H1 (cell line): ENCODE measurements around the gene PTPRG. TPM values are rescaled to one million over a fixed set of nuclear protein-coding genes. Genes with fewer than 3 reads are reported as not detected.

Source experiments
- CTCF ChIA-PET: fragments of 300-600 bp; sonication (Branson Sonifier 250); formaldehyde crosslinking; loops from one replicate; lab custom pipeline; 2021; ENCODE audit not compliant: partially characterized antibody; lab: Charles Lee
- POLR2A ChIA-PET: fragments of 300-600 bp; sonication (Branson Sonifier 250); formaldehyde crosslinking; loops from one replicate; lab custom pipeline; 2021; ENCODE audit warnings: inconsistent platforms; ENCODE audit not compliant: partially characterized antibody; lab: Charles Lee
- DNase-seq, 2 experiments: peaks; one replicate each; pipeline versions ENCODE4 v3.0.0 to v3.0.0-alpha.2; 2010 to 2022; ENCODE audit warnings: low spot score in 2 of 2, low read depth in 1 of 2, mixed read lengths in 1 of 2
- FAIRE-seq: peaks from 2 replicates; lab custom pipeline; 2011; peaks lifted over from hg19 to GRCh38; lab: Jason Lieb, UNC
- H2AFZ ChIP-seq: 2 replicates; pipeline ENCODE4 v1.8.1; 2012; ENCODE audit warnings: low read length, inconsistent platforms
- H2AK5ac ChIP-seq: 2 replicates; pipeline ENCODE4 v1.6.1; 2013; ENCODE audit warnings: low read depth, low read length
- H2BK120ac ChIP-seq: replicated peaks from 2 replicates; pipeline ENCODE3; 2013; ENCODE audit warnings: low read depth, low read length, inconsistent platforms
- H2BK12ac ChIP-seq: 2 replicates; pipeline ENCODE4 v1.6.1; 2013; ENCODE audit warnings: low read depth, low read length
- H2BK15ac ChIP-seq: 2 replicates; pipeline ENCODE4 v1.6.1; 2013; ENCODE audit warnings: low read length
- H2BK20ac ChIP-seq: 2 replicates; pipeline ENCODE4 v1.6.1; 2013; ENCODE audit warnings: low read length
- H2BK5ac ChIP-seq: 2 replicates; pipeline ENCODE4 v1.6.1; 2013; ENCODE audit warnings: low read depth, low read length
- H3K14ac ChIP-seq: 2 replicates; pipeline ENCODE4 v1.6.1; 2013; ENCODE audit warnings: inconsistent platforms; ENCODE audit not compliant: insufficient read length
- H3K18ac ChIP-seq: 2 replicates; pipeline ENCODE4 v1.6.1; 2013; ENCODE audit warnings: low read length; ENCODE audit errors: extremely low read depth
- H3K23ac ChIP-seq: 2 replicates; pipeline ENCODE4 v1.6.1; 2013; ENCODE audit warnings: inconsistent platforms; ENCODE audit not compliant: insufficient read length
- H3K23me2 ChIP-seq: 2 replicates; pipeline ENCODE4 v1.6.1; 2013; ENCODE audit warnings: low read depth, low read length
- H3K27ac ChIP-seq: 2 replicates; pipeline ENCODE4 v1.6.1; 2011; ENCODE audit warnings: low read depth, low read length, inconsistent platforms
- H3K27me3 ChIP-seq, 4 experiments: replicated peaks in 1 of 4; 1 replicate in 1 of 4; 2 replicates in 3 of 4; pipeline versions ENCODE4 v1.6.1 to v1.8.1; 2011 to 2013; ENCODE audit warnings: low read length in 3 of 4, mild to moderate bottlenecking in 3 of 4, inconsistent platforms in 2 of 4, mixed read lengths in 2 of 4, moderate library complexity in 1 of 4; ENCODE audit not compliant: control insufficient read depth in 3 of 4, insufficient read depth in 3 of 4; ENCODE audit errors: extremely low read depth in 1 of 4
- H3K36me3 ChIP-seq, 4 experiments: 2 replicates each; pipeline versions ENCODE4 v1.6.1 to v1.8.1; 2011 to 2013; ENCODE audit warnings: mild to moderate bottlenecking in 4 of 4, low read length in 3 of 4, moderate library complexity in 2 of 4, control low read depth in 1 of 4, inconsistent platforms in 1 of 4; ENCODE audit not compliant: insufficient read depth in 4 of 4, control insufficient read depth in 2 of 4
- H3K4ac ChIP-seq: replicated peaks from 2 replicates; pipeline ENCODE3; 2013; ENCODE audit warnings: low read length, low read depth, mixed read lengths, inconsistent platforms; ENCODE audit not compliant: insufficient read length
- H3K4me1 ChIP-seq, 4 experiments: replicated peaks in 1 of 4; 1 replicate in 1 of 4; 2 replicates in 3 of 4; pipeline versions ENCODE4 v1.6.1 to v1.8.1; 2011 to 2013; ENCODE audit warnings: low read length in 3 of 4, inconsistent platforms in 2 of 4, mixed read lengths in 1 of 4; ENCODE audit not compliant: insufficient read depth in 4 of 4, control insufficient read depth in 3 of 4
- H3K4me2 ChIP-seq, 2 experiments: 2 replicates each; pipeline versions ENCODE4 v1.6.1 to v1.8.1; 2011 to 2013; ENCODE audit warnings: low read depth in 2 of 2, low read length in 2 of 2, control low read depth in 1 of 2, inconsistent platforms in 1 of 2, mild to moderate bottlenecking in 1 of 2; ENCODE audit not compliant: insufficient read depth in 1 of 2
- H3K4me3 ChIP-seq, 4 experiments: fragments of 200-600, 300-600 bp in 1 of 4; sonication (generic), shearing (Covaris generic), sonication (Bioruptor Twin) in 1 of 4; 2 replicates each; pipeline versions ENCODE4 v1.5.1 to v1.8.1; 2011 to 2016; ENCODE audit warnings: low read length in 4 of 4, low read depth in 3 of 4, control low read depth in 2 of 4, inconsistent platforms in 2 of 4, mild to moderate bottlenecking in 2 of 4, mixed read lengths in 1 of 4, moderate library complexity in 1 of 4; ENCODE audit not compliant: insufficient read depth in 2 of 4; ENCODE audit errors: extremely low read depth in 1 of 4
- H3K56ac ChIP-seq: replicated peaks from 2 replicates; pipeline ENCODE3; 2013; ENCODE audit warnings: low read depth, mild to moderate bottlenecking, mixed read lengths, low read length, inconsistent platforms; ENCODE audit not compliant: insufficient read length
- H3K79me1 ChIP-seq: 2 replicates; pipeline ENCODE4 v1.6.1; 2013; ENCODE audit warnings: low read depth, low read length, control low read depth
- H3K79me2 ChIP-seq, 2 experiments: 2 replicates each; pipeline versions ENCODE4 v1.6.1 to v1.8.1; 2012 to 2013; ENCODE audit warnings: low read length in 2 of 2, mild to moderate bottlenecking in 2 of 2, inconsistent platforms in 1 of 2; ENCODE audit not compliant: insufficient read depth in 2 of 2, control insufficient read depth in 1 of 2
- H3K9ac ChIP-seq, 4 experiments: replicated peaks in 1 of 4; 1 replicate in 1 of 4; 2 replicates in 3 of 4; pipeline versions ENCODE4 v1.6.1 to v1.8.1; 2011 to 2013; ENCODE audit warnings: low read depth in 3 of 4, low read length in 3 of 4, control low read depth in 2 of 4, mild to moderate bottlenecking in 2 of 4, moderate library complexity in 2 of 4, inconsistent platforms in 1 of 4; ENCODE audit errors: extremely low read depth in 1 of 4
- H3K9me3 ChIP-seq, 2 experiments: 2 replicates each; pipeline versions ENCODE4 v1.6.1 to v1.8.1; 2012 to 2013; ENCODE audit warnings: mild to moderate bottlenecking in 2 of 2, moderate library complexity in 2 of 2, control low read depth in 1 of 2, inconsistent platforms in 1 of 2, low read depth in 1 of 2, low read length in 1 of 2, mixed read lengths in 1 of 2; ENCODE audit not compliant: insufficient read depth in 2 of 2
- H4K20me1 ChIP-seq, 2 experiments: replicated peaks in 1 of 2; 2 replicates each; pipeline versions ENCODE3 to v1.8.1; 2011 to 2013; ENCODE audit warnings: inconsistent platforms in 2 of 2, low read length in 2 of 2, mild to moderate bottlenecking in 1 of 2; ENCODE audit not compliant: insufficient read depth in 2 of 2, control insufficient read depth in 1 of 2
- H4K5ac ChIP-seq: 2 replicates; pipeline ENCODE4 v1.6.1; 2013; ENCODE audit warnings: low read length, low read depth, mixed read lengths, inconsistent platforms; ENCODE audit not compliant: insufficient read length
- H4K8ac ChIP-seq: 2 replicates; pipeline ENCODE4 v1.8.0; 2013; ENCODE audit warnings: mild to moderate bottlenecking, moderate library complexity, low read length, inconsistent platforms; ENCODE audit not compliant: insufficient read depth; ENCODE audit errors: extremely low read depth
- H4K91ac ChIP-seq: replicated peaks from 2 replicates; pipeline ENCODE3; 2013; ENCODE audit warnings: low read length, mixed read lengths, inconsistent platforms; ENCODE audit not compliant: insufficient read length
- ASH2L ChIP-seq: fragments of 200-600, 300-600 bp; sonication (generic); IDR thresholded peaks from one replicate; pipeline ENCODE4 v1.7.1; 2017; ENCODE audit warnings: low read length
- BACH1 ChIP-seq: IDR thresholded peaks from 2 replicates; pipeline ENCODE4 v1.6.1; 2012; ENCODE audit warnings: low read length, improper control_type of control experiment
- BCL11A ChIP-seq, 2 experiments: IDR thresholded peaks; one replicate each; pipeline ENCODE4 v1.6.1; 2011; ENCODE audit warnings: low read depth in 2 of 2, low read length in 2 of 2, mild to moderate bottlenecking in 2 of 2
- CBX5 ChIP-seq: fragments of 300-800, 300-1000 bp; sonication (generic); IDR thresholded peaks from 2 replicates; pipeline ENCODE4 v1.7.1; 2016; ENCODE audit warnings: antibody characterized with exemption, low read length, low read depth
- CHD2 ChIP-seq: IDR thresholded peaks from 2 replicates; pipeline ENCODE4 v1.6.1; 2012; ENCODE audit warnings: low read length, improper control_type of control experiment
- KDM1A ChIP-seq: fragments of 200-600, 300-600 bp; sonication (generic); IDR thresholded peaks from 2 replicates; pipeline ENCODE4 v1.7.1; 2016; ENCODE audit warnings: mild to moderate bottlenecking, low read length, borderline replicate concordance
- TCF12 ChIP-seq: IDR thresholded peaks from 2 replicates; pipeline ENCODE4 v1.6.1; 2011; ENCODE audit warnings: low read depth, mild to moderate bottlenecking, low read length
- TEAD4 ChIP-seq: IDR thresholded peaks from 2 replicates; pipeline ENCODE4 v1.6.1; 2012; ENCODE audit warnings: low read depth, low read length, inconsistent platforms, mixed read lengths
- WGBS, 2 experiments: shearing (Covaris generic) in 1 of 2; methylation state at CpG; one replicate each; pipeline versions ENCODE4 v1.1.6 to v1.1.7; 2013 to 2015; ENCODE audit warnings: low lambda C conversion rate in 2 of 2, mixed read lengths in 2 of 2, inconsistent platforms in 1 of 2, low coverage in 1 of 2, missing lambda C conversion rate in 1 of 2; ENCODE audit not compliant: insufficient replicate concordance in 2 of 2, insufficient coverage in 1 of 2, insufficient read length in 1 of 2; ENCODE audit errors: extremely low coverage in 1 of 2, missing lambda C conversion rate in 1 of 2; 5-methylcytosine and 5-hydroxymethylcytosine counted together
- polyA plus RNA-seq, 7 experiments: library from polyadenylated mRNA; depleted of rRNA in 3 of 7; stranded (reverse) in 5 of 7; unstranded in 2 of 7; fragments of >200 nt in 5 of 7; fragments of 200-250 nt in 2 of 7; gene quantifications; 1 replicate in 5 of 7; 2 replicates in 1 of 7; 4 replicates in 1 of 7; pipeline versions ENCODE4 v1.2.1 to v1.2.3, GENCODE V29; 2011 to 2013; ENCODE audit warnings: missing spikeins in 2 of 7, mixed read lengths in 2 of 7
- total RNA-seq: library from RNA; stranded (reverse); fragmentation: NEBNext Ultra II Directional; extraction: Animal tissue kit (Norgen Biotek cat#: 25700); gene quantifications from 2 replicates; pipeline ENCODE4 v1.2.1, GENCODE V29; 2021

The PTPRG gene
- total and polyA plus RNA-seq, 2 of the 8 experiments (the other 6 are each of a cell fraction or from before 2014, with no cell fraction given): 23.3 to 96.2 TPM

DNA sequence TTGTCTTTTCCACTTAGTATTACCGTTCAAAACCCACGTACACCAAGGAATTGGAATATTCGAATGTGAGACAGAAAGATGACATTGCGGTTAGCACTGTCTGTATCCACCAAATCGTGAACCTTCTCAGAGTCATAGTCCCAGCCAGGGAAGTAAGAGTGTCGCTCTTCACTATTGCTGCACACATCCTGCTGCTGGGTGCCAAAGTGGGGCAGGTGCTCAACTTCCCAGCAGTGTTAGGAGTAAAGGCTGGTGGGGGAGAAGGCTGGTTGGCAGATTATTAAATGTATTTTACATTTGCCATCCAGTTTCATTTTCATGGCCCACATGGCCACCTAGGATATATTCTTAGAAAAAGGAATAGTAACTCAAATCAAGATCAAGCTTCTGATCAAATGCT is 65.1 kb downstream of the PTPRG start:
- ChIA-PET CTCF (interaction anchor here (0.7 kb wide), 1 partner anchor 19 kb away, joined by 3 read pairs; no protein-coding TSS in a partner anchor), POLR2A (no interaction called here)
- no peak overlapping the region for H4K91ac ChIP-seq
- no peak for TF ChIP-seq BACH1
- no peak for TF ChIP-seq BCL11A (IDR thresholded peaks at IDR 0.05; ENCODE audit: low read depth in 2 of 2, low read length in 2 of 2)
- TF ChIP-seq CHD2: no peak
- no peak for TF ChIP-seq TCF12
- no peak for TF ChIP-seq CBX5
- TF ChIP-seq ASH2L: no peak
- no peak for TF ChIP-seq TEAD4
- no peak for TF ChIP-seq KDM1A
- no peak overlapping the region for H2BK12ac ChIP-seq
- DNase-seq (no peak), FAIRE-seq (no peak)
- no peaks in the 10 kb centered on the region for H3K9me3 ChIP-seq
- no peak overlapping the region for H3K14ac ChIP-seq
- peaks cover 8 to 98% of the 10 kb centered on the region in 2 experiments; a peak in 3 of 4 replicates for H3K79me2 ChIP-seq
- H2AK5ac ChIP-seq: no peak overlapping the region
- 90% methylated on average over 6 of the region's 6 CpGs; no CpG with 5 or more reads in 1 of the 2 experiments for WGBS, 2 experiments
- H3K4me3 ChIP-seq: no peak overlapping the region
- no peaks in the 10 kb centered on the region for H3K27me3 ChIP-seq
- H3K4me2 ChIP-seq: no peak overlapping the region
- no peaks in the 10 kb centered on the region for H3K23me2 ChIP-seq
- H3K36me3 ChIP-seq: peaks cover 0 to 13% (median 3%) of the 10 kb centered on the region in 4 experiments; a peak in 4 of 8 replicates
- H2BK20ac ChIP-seq: no peak overlapping the region
- H3K4ac ChIP-seq: no peak overlapping the region
- H3K23ac ChIP-seq: peak overlapping the region; percentile 2
- peaks cover 4% of the 10 kb centered on the region; the same call in 1 of the 2 replicates for H3K79me1 ChIP-seq
- peaks cover 0 to 9% (median 7%) of the 10 kb centered on the region in 4 experiments; a peak in 4 of 7 replicates for H3K4me1 ChIP-seq
- no peak overlapping the region for H2BK120ac ChIP-seq
- no peak overlapping the region for H3K27ac ChIP-seq
- no peak overlapping the region for H3K56ac ChIP-seq
- no peak overlapping the region for H2BK15ac ChIP-seq
- H2BK5ac ChIP-seq: no peak overlapping the region
- H4K8ac ChIP-seq: no peak overlapping the region
- no peak overlapping the region for H3K9ac ChIP-seq
- no peak overlapping the region for H3K18ac ChIP-seq
- H4K20me1 ChIP-seq: peaks cover 7 to 18% of the 10 kb centered on the region in 2 experiments
- no peak overlapping the region for H4K5ac ChIP-seq
- H2AFZ ChIP-seq: no peak overlapping the region
